ENCODE results near the gene TLE2.

GRCh38 chr19:3061182-3062161 lies 32.4 kb upstream of the TLE2 start:
- no peak for TF ChIP-seq JUNB (IDR thresholded peaks at IDR 0.05)
- no peak for TF ChIP-seq POLR2A (IDR thresholded peaks at IDR 0.05; ENCODE audit: low read length)
- TF ChIP-seq CTCF (IDR thresholded peaks at IDR 0.05) = peak; percentile 24; the same call in 1 of the 3 replicates

All from A549 (cell line).